ENCODE results near the gene ATAD3C.
"Not testable (repeated sequence)": the region's sequence is repeated elsewhere in the genome, so short reads cannot be mapped to it uniquely, and the experiment has no call there.

ATAD3C gene

GRCh38 chr1:1415751-1416150 is 33.7 kb upstream of the ATAD3C start:
- DNase-seq (ENCODE audit: low read depth), result no peak
- H3K4me3 ChIP-seq (ENCODE audit: low read depth, low read length), result no peak overlapping the region
- in situ Hi-C loops (cut with HindIII; ENCODE audit: low sequenced_read_pairs), result no loop called here
- TF ChIP-seq CTCF (IDR thresholded peaks at IDR 0.05; ENCODE audit: low read depth, low read length, missing control alignments), result no peak

- DNase-seq (ENCODE audit: low read depth); in situ Hi-C loops (cut with HindIII; ENCODE audit: low sequenced_read_pairs); H3K4me3 ChIP-seq (ENCODE audit: low read depth, low read length): not testable (repeated sequence)
Observed at GRCh38 chr1:1417396-1417795, 32.1 kb upstream of the ATAD3C start.

GRCh38 chr1:1417825-1418463 is 31.5 kb upstream of the ATAD3C start:
- H3K4me3 ChIP-seq (ENCODE audit: low read depth, low read length); in situ Hi-C loops (cut with HindIII; ENCODE audit: low sequenced_read_pairs); DNase-seq (ENCODE audit: low read depth): not testable (repeated sequence)

GRCh38 chr1:1418464-1419362 is 30.8 kb upstream of the ATAD3C start:
- in situ Hi-C loops (cut with HindIII; ENCODE audit: low sequenced_read_pairs), result no loop called here
- no peak overlapping the region for H3K4me3 ChIP-seq (ENCODE audit: low read depth, low read length)
- DNase-seq (ENCODE audit: low read depth), result no peak
- TF ChIP-seq CTCF (IDR thresholded peaks at IDR 0.05; ENCODE audit: low read depth, low read length, missing control alignments), result no peak

- TF ChIP-seq CTCF (IDR thresholded peaks at IDR 0.05; ENCODE audit: low read depth, low read length, missing control alignments), result no peak
- H3K4me3 ChIP-seq (ENCODE audit: low read depth, low read length), result no peak overlapping the region
- no peak for DNase-seq (ENCODE audit: low read depth)
- in situ Hi-C loops (cut with HindIII; ENCODE audit: low sequenced_read_pairs), result no loop called here
Observed at GRCh38 chr1:1419363-1419812, 30.1 kb upstream of the ATAD3C start.

- no peak for TF ChIP-seq CTCF (IDR thresholded peaks at IDR 0.05; ENCODE audit: low read depth, low read length, missing control alignments)
- DNase-seq (ENCODE audit: low read depth), result no peak
- H3K4me3 ChIP-seq (ENCODE audit: low read depth, low read length), result no peak overlapping the region
- in situ Hi-C loops (cut with HindIII; ENCODE audit: low sequenced_read_pairs), result no loop called here
Observed at GRCh38 chr1:1419813-1420653, 29.5 kb upstream of the ATAD3C start.

GRCh38 chr1:1420654-1421141 is 28.8 kb upstream of the ATAD3C start:
- in situ Hi-C loops (cut with HindIII; ENCODE audit: low sequenced_read_pairs), result no loop called here
- DNase-seq (ENCODE audit: low read depth), result no peak
- TF ChIP-seq CTCF (IDR thresholded peaks at IDR 0.05; ENCODE audit: low read depth, low read length, missing control alignments), result no peak
- H3K4me3 ChIP-seq (ENCODE audit: low read depth, low read length), result no peak overlapping the region

Measured in astrocyte of the cerebellum (primary cell).